Measurements from ENCODE around the gene TBC1D22A. TPM values are rescaled to one million over a fixed set of nuclear protein-coding genes. Genes with fewer than 3 reads are reported as not detected.

The TBC1D22A gene
- total and polyA plus RNA-seq, 8 donors = 13.3 to 53.1 (median 21.5) TPM

DNA sequence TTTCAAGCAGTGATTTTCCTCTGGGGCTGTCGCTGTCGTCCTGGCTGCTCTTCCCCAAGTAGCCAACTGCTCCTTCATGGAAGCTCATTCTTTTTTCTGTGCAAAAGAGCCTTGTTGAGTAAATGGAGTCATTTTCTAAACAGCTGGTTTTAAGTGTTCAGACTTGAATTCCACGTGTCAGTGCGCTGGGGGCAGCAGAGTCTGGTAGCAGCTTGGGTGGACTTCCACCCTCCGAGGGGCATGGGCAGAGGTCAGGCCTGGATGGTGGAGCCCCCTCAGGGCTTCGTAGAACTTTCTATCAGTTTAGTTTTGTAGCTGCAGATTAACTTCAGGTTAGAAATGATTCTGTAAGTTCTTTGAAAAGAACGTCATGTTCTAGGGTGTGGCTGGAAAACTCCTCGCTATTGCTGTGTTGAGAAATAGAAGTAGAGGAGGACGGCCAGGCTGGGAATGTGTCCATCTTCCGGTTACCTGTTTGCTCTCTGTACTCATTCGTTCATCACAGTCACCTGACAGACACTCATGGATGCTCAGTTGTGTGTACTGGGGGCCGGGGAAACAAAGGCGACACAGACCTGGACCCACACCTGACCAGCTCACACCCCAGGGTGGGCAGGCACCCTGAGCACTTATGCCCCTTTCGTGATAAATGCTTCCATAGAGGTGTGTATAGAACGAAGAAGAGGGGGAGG is 270.7 kb downstream of the TBC1D22A start:
- peak overlapping the region; percentile 16 to 84 (median 74) for H3K27ac ChIP-seq
- no peaks in the 10 kb centered on the region for H3K27me3 ChIP-seq
- no peaks in the 10 kb centered on the region for H3K9me3 ChIP-seq
- WGBS, 5 donors = 47 to 67% (median 53%) methylated on average over 14 to 15 of the region's 15 CpGs
- intact Hi-C loops (cut with DNase I; ENCODE audit: low total_unique reads) = no loop called here
- H3K36me3 ChIP-seq = peaks cover 0 to 19% (median 13%) of the 10 kb centered on the region in 4 donors
- TF ChIP-seq POLR2A (IDR thresholded peaks at IDR 0.05) (no peak), CTCF (IDR thresholded peaks at IDR 0.05) (no peak), POLR2AphosphoS5 (IDR thresholded peaks at IDR 0.05) (no peak), EP300 (IDR thresholded peaks at IDR 0.05) (no peak)
- peaks cover 5 to 25% (median 22%) of the 10 kb centered on the region in 4 donors for H3K4me1 ChIP-seq
- peak; percentile 44 to 62 for DNase-seq
- peak overlapping the region in 1 of 4 donors; percentile 11 for H3K4me3 ChIP-seq

GRCh38 chr22:47033648-47034000 is 271.2 kb downstream of the TBC1D22A start:
- Histone ChIP-seq H3K27ac (peak overlapping the region in 3 of 5 donors; percentile 1 to 84 (median 74)), H3K36me3 (peaks cover 0 to 22% (median 17%) of the 10 kb centered on the region in 4 donors), H3K9me3 (no peaks in the 10 kb centered on the region), H3K27me3 (no peaks in the 10 kb centered on the region), H3K4me1 (peaks cover 5 to 25% (median 22%) of the 10 kb centered on the region in 4 donors), H3K4me3 (no peak overlapping the region)
- 87 to 95% (median 93%) methylated on average over 10 to 11 of the region's 11 CpGs for WGBS, 5 donors
- no peak for DNase-seq
- TF ChIP-seq POLR2A (IDR thresholded peaks at IDR 0.05) (no peak), EP300 (IDR thresholded peaks at IDR 0.05) (no peak), POLR2AphosphoS5 (IDR thresholded peaks at IDR 0.05) (no peak), CTCF (IDR thresholded peaks at IDR 0.05) (no peak)
- intact Hi-C loops (cut with DNase I; ENCODE audit: low total_unique reads) = no loop called here

DNA sequence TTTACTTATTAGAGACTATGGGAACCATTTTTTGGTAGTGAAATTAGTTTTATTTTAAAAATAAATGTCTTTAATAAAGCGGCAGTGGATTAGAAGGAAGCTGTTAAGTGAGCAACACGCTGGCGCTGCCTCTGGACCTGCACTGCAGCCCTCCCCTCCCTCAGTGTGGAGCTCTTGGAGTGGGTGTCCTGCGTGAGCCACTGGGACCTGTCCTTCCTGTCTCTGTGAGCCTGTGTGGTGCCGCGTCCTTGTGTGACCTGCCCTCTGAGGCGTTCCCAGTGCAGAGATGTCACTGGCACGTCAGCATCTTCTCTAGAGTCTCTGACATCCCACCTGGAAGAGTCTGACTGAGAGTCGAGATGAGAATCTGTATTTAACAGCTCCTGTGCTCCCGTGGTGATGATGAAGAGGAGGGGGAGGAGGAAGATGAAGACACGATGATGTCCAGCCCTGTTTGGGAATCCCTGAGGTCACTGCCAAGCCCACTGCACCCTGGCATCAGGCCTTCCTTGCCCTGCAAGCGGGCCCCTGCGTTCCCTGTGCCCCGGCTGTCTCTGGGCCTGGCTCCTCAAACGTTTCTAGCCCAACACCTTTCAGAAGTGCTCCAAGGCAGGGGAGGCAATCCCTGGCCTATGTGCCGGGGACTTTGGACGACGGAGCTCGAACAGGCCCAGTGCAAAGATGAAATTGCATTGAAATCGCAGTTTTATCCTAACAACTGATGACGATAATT is 271.8 kb downstream of the TBC1D22A start:
- Histone ChIP-seq H3K27ac (peak overlapping the region in 1 of 5 donors; percentile 84), H3K9me3 (no peaks in the 10 kb centered on the region), H3K4me3 (no peak overlapping the region), H3K4me1 (peaks cover 5 to 25% (median 22%) of the 10 kb centered on the region in 4 donors), H3K27me3 (no peaks in the 10 kb centered on the region), H3K36me3 (peaks cover 0 to 22% (median 17%) of the 10 kb centered on the region in 4 donors)
- 86 to 88% (median 88%) methylated on average over 13 to 21 of the region's 21 CpGs for WGBS, 5 donors
- intact Hi-C loops (cut with DNase I; ENCODE audit: low total_unique reads) = no loop called here
- no peak for TF ChIP-seq CTCF (IDR thresholded peaks at IDR 0.05)
- TF ChIP-seq POLR2AphosphoS5 (IDR thresholded peaks at IDR 0.05) = no peak
- no peak for TF ChIP-seq EP300 (IDR thresholded peaks at IDR 0.05)
- TF ChIP-seq POLR2A (IDR thresholded peaks at IDR 0.05) = no peak
- DNase-seq = no peak

GRCh38 chr22:47034905-47035419 is 272.5 kb downstream of the TBC1D22A start:
- Histone ChIP-seq H3K27me3 (no peaks in the 10 kb centered on the region), H3K4me1 (peaks cover 5 to 25% (median 22%) of the 10 kb centered on the region in 4 donors), H3K36me3 (peaks cover 0 to 22% (median 17%) of the 10 kb centered on the region in 4 donors), H3K27ac (no peak overlapping the region), H3K9me3 (no peaks in the 10 kb centered on the region), H3K4me3 (no peak overlapping the region)
- 81 to 93% (median 85%) methylated on average over 8 to 11 of the region's 11 CpGs for WGBS, 5 donors
- no peak for TF ChIP-seq CTCF (IDR thresholded peaks at IDR 0.05)
- TF ChIP-seq POLR2AphosphoS5 (IDR thresholded peaks at IDR 0.05) = no peak
- no peak for TF ChIP-seq POLR2A (IDR thresholded peaks at IDR 0.05)
- TF ChIP-seq EP300 (IDR thresholded peaks at IDR 0.05) = no peak
- intact Hi-C loops (cut with DNase I; ENCODE audit: low total_unique reads) = no loop called here
- no peak for DNase-seq
